Measurements from ENCODE around the gene MICU2. TPM values are rescaled to one million over a fixed set of nuclear protein-coding genes. Genes with fewer than 3 reads are reported as not detected.

MICU2 gene
- total and polyA plus RNA-seq, 2 experiments from 2014 or later: 51.0 to 122 TPM

DNA sequence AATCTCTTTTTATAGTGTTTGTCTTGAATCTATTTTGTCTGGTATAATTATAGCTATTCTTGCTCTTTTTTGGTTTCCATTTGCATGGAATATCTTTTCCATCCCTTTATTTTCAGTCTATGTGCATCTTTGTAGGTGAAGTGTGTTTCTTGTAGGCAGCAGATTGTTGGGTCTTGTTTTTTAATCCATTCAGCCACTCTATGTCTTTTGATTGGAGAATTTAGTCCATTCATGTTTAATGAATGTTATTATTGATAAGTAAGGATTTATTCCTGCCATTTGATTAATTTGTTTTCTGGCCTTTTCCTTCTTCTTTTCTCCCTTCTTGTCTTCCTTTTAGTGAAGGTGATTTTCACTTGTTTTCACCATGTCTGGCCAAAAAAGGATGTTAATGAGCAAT is 133.2 kb downstream of the MICU2 start:
- no peak overlapping the region for H3K4me3 ChIP-seq
- peaks cover 12% of the 10 kb centered on the region for H3K4me1 ChIP-seq (ENCODE audit: insufficient read depth)
- ATAC-seq: no peak
- H3K27me3 ChIP-seq (ENCODE audit: insufficient read depth): no peaks in the 10 kb centered on the region
- H3K79me2 ChIP-seq (replicated peaks; ENCODE audit: insufficient read depth): no peaks in the 10 kb centered on the region
- no peak overlapping the region for H2AFZ ChIP-seq
- H4K20me1 ChIP-seq (replicated peaks; ENCODE audit: insufficient read depth): no peaks in the 10 kb centered on the region
- peaks cover 2% of the 10 kb centered on the region; the same call in 1 of the 2 replicates for H3F3A ChIP-seq (replicated peaks; ENCODE audit: low read depth)
- DNase-seq (ENCODE audit: low spot score): no peak
- TF ChIP-seq, protein P1, sequence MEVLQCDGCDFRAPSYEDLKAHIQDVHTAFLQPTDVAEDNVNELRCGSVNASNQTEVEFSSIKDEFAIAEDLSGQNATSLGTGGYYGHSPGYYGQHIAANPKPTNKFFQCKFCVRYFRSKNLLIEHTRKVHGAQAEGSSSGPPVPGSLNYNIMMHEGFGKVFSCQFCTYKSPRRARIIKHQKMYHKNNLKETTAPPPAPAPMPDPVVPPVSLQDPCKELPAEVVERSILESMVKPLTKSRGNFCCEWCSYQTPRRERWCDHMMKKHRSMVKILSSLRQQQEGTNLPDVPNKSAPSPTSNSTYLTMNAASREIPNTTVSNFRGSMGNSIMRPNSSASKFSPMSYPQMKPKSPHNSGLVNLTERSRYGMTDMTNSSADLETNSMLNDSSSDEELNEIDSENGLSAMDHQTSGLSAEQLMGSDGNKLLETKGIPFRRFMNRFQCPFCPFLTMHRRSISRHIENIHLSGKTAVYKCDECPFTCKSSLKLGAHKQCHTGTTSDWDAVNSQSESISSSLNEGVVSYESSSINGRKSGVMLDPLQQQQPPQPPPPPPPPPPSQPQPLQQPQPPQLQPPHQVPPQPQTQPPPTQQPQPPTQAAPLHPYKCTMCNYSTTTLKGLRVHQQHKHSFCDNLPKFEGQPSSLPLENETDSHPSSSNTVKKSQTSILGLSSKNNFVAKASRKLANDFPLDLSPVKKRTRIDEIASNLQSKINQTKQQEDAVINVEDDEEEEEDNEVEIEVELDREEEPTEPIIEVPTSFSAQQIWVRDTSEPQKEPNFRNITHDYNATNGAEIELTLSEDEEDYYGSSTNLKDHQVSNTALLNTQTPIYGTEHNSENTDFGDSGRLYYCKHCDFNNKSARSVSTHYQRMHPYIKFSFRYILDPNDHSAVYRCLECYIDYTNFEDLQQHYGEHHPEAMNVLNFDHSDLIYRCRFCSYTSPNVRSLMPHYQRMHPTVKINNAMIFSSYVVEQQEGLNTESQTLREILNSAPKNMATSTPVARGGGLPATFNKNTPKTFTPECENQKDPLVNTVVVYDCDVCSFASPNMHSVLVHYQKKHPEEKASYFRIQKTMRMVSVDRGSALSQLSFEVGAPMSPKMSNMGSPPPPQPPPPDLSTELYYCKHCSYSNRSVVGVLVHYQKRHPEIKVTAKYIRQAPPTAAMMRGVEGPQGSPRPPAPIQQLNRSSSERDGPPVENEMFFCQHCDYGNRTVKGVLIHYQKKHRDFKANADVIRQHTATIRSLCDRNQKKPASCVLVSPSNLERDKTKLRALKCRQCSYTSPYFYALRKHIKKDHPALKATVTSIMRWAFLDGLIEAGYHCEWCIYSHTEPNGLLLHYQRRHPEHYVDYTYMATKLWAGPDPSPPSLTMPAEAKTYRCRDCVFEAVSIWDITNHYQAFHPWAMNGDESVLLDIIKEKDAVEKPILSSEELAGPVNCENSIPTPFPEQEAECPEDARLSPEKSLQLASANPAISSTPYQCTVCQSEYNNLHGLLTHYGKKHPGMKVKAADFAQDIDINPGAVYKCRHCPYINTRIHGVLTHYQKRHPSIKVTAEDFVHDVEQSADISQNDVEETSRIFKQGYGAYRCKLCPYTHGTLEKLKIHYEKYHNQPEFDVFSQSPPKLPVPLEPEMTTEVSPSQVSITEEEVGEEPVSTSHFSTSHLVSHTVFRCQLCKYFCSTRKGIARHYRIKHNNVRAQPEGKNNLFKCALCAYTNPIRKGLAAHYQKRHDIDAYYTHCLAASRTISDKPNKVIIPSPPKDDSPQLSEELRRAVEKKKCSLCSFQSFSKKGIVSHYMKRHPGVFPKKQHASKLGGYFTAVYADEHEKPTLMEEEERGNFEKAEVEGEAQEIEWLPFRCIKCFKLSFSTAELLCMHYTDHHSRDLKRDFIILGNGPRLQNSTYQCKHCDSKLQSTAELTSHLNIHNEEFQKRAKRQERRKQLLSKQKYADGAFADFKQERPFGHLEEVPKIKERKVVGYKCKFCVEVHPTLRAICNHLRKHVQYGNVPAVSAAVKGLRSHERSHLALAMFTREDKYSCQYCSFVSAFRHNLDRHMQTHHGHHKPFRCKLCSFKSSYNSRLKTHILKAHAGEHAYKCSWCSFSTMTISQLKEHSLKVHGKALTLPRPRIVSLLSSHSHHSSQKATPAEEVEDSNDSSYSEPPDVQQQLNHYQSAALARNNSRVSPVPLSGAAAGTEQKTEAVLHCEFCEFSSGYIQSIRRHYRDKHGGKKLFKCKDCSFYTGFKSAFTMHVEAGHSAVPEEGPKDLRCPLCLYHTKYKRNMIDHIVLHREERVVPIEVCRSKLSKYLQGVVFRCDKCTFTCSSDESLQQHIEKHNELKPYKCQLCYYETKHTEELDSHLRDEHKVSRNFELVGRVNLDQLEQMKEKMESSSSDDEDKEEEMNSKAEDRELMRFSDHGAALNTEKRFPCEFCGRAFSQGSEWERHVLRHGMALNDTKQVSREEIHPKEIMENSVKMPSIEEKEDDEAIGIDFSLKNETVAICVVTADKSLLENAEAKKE (CRISPR knock-in tag; IDR thresholded peaks at IDR 0.05): no peak
- no peak for TF ChIP-seq EZH2 (IDR thresholded peaks at IDR 0.05; ENCODE audit: low read depth, unreplicated experiment)
- TF ChIP-seq ZNF331 (CRISPR knock-in tag; IDR thresholded peaks at IDR 0.05; ENCODE audit: low read depth): no peak
- TF ChIP-seq JUNB (IDR thresholded peaks at IDR 0.05; ENCODE audit: unreplicated experiment): no peak
- TF ChIP-seq POLR2AphosphoS5 (IDR thresholded peaks at IDR 0.05; ENCODE audit: low read depth): no peak
- TF ChIP-seq, protein P2, sequence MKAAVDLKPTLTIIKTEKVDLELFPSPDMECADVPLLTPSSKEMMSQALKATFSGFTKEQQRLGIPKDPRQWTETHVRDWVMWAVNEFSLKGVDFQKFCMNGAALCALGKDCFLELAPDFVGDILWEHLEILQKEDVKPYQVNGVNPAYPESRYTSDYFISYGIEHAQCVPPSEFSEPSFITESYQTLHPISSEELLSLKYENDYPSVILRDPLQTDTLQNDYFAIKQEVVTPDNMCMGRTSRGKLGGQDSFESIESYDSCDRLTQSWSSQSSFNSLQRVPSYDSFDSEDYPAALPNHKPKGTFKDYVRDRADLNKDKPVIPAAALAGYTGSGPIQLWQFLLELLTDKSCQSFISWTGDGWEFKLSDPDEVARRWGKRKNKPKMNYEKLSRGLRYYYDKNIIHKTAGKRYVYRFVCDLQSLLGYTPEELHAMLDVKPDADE (IDR thresholded peaks at IDR 0.05): no peak
- TF ChIP-seq CREB1 (CRISPR knock-in tag; IDR thresholded peaks at IDR 0.05; ENCODE audit: low read depth): no peak
- TF ChIP-seq, protein P3, sequence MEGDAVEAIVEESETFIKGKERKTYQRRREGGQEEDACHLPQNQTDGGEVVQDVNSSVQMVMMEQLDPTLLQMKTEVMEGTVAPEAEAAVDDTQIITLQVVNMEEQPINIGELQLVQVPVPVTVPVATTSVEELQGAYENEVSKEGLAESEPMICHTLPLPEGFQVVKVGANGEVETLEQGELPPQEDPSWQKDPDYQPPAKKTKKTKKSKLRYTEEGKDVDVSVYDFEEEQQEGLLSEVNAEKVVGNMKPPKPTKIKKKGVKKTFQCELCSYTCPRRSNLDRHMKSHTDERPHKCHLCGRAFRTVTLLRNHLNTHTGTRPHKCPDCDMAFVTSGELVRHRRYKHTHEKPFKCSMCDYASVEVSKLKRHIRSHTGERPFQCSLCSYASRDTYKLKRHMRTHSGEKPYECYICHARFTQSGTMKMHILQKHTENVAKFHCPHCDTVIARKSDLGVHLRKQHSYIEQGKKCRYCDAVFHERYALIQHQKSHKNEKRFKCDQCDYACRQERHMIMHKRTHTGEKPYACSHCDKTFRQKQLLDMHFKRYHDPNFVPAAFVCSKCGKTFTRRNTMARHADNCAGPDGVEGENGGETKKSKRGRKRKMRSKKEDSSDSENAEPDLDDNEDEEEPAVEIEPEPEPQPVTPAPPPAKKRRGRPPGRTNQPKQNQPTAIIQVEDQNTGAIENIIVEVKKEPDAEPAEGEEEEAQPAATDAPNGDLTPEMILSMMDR (conservative IDR thresholded peaks at IDR 0.05; ENCODE audit: low read depth in 2 of 2): no peak
- TF ChIP-seq EZH2phosphoT487 (IDR thresholded peaks at IDR 0.05; ENCODE audit: unreplicated experiment): no peak
- no peak for TF ChIP-seq ZNF114 (CRISPR knock-in tag; IDR thresholded peaks at IDR 0.05)
- TF ChIP-seq STAT1 (IDR thresholded peaks at IDR 0.05; ENCODE audit: unreplicated experiment): no peak
- TF ChIP-seq, protein P4, sequence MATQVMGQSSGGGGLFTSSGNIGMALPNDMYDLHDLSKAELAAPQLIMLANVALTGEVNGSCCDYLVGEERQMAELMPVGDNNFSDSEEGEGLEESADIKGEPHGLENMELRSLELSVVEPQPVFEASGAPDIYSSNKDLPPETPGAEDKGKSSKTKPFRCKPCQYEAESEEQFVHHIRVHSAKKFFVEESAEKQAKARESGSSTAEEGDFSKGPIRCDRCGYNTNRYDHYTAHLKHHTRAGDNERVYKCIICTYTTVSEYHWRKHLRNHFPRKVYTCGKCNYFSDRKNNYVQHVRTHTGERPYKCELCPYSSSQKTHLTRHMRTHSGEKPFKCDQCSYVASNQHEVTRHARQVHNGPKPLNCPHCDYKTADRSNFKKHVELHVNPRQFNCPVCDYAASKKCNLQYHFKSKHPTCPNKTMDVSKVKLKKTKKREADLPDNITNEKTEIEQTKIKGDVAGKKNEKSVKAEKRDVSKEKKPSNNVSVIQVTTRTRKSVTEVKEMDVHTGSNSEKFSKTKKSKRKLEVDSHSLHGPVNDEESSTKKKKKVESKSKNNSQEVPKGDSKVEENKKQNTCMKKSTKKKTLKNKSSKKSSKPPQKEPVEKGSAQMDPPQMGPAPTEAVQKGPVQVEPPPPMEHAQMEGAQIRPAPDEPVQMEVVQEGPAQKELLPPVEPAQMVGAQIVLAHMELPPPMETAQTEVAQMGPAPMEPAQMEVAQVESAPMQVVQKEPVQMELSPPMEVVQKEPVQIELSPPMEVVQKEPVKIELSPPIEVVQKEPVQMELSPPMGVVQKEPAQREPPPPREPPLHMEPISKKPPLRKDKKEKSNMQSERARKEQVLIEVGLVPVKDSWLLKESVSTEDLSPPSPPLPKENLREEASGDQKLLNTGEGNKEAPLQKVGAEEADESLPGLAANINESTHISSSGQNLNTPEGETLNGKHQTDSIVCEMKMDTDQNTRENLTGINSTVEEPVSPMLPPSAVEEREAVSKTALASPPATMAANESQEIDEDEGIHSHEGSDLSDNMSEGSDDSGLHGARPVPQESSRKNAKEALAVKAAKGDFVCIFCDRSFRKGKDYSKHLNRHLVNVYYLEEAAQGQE (IDR thresholded peaks at IDR 0.05; ENCODE audit: unreplicated experiment): no peak
- TF ChIP-seq NANOG (IDR thresholded peaks at IDR 0.05; ENCODE audit: borderline replicate concordance): no peak
- no peaks in the 10 kb centered on the region; the same call in 1 of the 2 replicates for H3K36me3 ChIP-seq (ENCODE audit: insufficient read depth)
- Mint-ChIP-seq H3K27ac (no peak overlapping the region), H3K36me3 (ENCODE audit: low read depth) (no peaks in the 10 kb centered on the region), H3K4me1 (peaks cover 11% of the 10 kb centered on the region), H3K4me3 (no peak overlapping the region), H3K27me3 (ENCODE audit: insufficient read depth, low read depth, poor library complexity) (no peaks in the 10 kb centered on the region), H3K9me3 (peaks cover 3% of the 10 kb centered on the region; the same call in 2 of the 3 replicates)
- H3K4me2 ChIP-seq: no peak overlapping the region
- H3K27ac ChIP-seq (ENCODE audit: low read depth): no peak overlapping the region
- no peaks in the 10 kb centered on the region for H3K9me2 ChIP-seq (ENCODE audit: insufficient read depth)

Measured in GM23338 (cell line).